HG03457 (cell line): Measurements from ENCODE around the gene TMEM121B.
"Not testable (repeated sequence)": the region's sequence is repeated elsewhere in the genome, so short reads cannot be mapped to it uniquely, and the experiment has no call there.

Experiments used
- ATAC-seq: cut with Tn5 transposase; IDR thresholded peaks from one replicate; pipeline ENCODE4 v1.9.1; 2021; ENCODE audit warnings: moderate number of reproducible peaks; ENCODE audit not compliant: unreplicated experiment

The TMEM121B gene

DNA sequence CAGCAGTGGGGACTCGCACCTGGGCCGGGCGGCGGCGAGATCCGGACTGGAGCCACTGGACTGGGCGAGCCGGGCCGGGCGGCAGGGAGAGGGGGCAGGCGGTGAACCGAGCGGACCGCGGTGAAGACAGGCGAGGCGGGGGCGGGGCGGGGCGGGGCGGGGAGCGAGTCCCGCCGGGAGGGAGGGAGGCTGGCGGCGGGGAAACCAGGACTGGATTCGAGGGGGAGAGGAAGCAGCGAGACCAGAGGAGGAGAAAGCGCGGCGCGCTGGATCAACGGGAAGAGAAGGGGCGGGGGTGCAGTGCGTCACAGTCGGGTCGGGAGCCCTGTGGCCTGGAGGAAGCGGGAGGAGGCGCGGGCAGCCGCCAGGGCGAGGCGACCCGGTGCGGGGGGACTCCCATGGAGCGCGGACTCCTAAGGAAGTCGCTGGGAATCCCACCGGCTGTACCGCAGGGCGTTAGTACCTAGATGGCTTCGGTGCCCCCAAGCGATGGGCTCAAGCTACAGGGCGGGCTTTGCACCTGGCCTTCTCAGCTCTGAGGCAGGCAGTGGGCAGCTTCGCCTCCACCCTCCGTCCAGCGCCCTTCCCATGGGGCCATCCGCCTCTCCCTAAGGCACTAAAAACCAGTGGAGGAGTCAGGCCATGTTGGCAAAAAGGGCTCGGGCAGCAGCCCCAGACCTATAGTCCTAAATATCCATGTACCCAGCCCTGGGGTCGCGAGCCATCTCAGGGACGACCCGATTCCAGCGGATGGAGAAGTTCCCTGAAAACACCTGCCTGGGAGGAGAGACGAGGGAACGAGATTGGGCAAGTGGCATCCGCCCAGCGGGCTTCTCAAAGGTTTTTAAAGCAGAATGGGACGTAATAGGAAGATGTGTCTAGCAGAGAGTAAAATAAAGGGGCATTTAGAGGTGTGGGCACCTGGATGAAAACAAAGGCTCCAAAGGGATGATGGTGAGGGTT lies at the start of gene TMEM121B:
Gene TMEM121B (minus strand): TSS at position 128 of the 963 bp plus-strand sequence. CDS start 233 bp downstream, outside the sequence.
- ATAC-seq = no peak

DNA sequence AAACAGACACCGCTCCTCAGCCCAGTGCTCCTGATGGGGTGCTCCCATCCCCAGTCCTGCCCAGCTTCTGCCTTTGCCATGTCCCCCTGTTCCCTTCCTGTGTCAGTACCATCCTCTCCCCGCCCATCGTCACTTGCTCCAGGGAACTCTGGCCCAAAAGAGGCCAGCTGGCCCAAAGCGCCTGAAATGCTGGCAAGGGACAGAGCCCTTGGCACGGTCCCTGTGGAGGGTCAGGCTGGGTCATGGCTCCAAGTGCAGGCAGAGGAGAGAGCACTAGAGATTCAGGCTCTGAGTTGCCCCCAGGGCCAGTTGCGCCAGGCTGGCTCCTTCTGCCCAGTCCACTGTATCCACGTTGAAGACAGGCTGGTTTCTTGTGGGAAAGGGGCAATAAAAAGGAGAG lies 46.3 kb upstream of the TMEM121B start:
- ATAC-seq = no peak

DNA sequence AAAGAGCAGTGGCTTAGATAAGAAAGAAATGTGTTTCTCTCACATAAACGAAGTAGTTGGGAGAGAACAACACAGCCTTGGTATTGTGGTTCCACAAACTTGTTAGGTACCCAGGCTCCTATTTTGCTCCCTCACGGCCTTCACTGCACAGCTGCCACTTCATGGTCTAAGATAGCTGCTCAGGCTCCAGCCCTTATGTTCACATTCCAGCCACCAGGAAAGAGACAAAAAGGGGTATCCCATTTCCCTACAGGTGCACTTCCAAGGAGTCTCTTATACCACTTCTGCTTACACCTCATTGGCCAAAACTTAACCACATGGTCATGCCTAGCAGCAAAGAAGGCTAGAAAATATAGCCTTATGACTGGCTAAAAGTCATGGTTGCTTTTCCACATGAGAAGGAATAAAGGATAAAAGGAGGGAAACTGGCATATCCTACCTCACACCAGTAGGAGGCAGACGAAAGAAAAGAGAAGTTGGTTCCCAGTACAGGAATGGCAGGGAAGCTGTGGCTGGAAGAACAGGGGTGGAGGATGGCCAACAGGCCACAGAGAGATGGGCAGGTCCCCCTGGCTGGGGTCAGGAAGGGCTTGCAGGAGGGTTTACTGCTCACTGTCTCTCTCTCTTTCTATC lies 43.3 kb upstream of the TMEM121B start:
- ATAC-seq = no peak

DNA sequence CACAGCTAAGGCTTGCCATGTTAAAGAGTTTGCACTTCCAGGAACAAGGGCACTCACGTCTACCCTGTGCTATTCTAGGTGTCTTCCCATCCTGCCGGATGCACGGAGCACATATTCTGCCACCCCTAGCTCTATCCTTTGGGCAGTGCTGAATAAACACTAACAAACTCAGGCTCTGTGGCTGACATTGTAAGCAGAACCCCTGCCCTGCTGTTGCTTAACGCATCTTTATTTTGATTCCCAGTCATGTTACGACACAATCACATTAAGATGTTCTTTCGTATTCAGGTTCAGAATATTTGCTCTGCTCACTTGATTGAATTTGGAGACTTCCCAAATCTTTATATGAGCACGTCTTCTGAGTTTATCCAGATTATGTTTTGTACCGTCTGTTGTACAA lies 41.6 kb upstream of the TMEM121B start:
- ATAC-seq = no peak

DNA sequence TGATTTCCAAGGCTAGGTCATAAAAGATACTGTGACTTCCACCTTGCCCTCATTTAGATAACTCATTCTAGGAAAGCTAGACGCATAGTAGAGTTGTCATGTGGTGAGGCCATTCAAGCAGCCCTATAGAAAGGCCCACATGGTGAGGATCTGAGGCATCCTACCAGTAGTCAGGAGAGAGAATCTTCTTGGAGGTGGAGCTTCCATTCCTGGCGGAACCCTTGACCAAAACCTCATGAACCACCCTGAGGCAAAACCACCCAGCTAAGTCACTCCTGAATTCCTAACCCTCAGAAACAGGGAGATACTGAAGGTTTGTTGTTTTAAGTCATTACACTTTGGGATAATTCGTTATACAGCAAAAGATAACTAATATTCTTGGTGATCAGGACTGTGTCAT lies 40.8 kb upstream of the TMEM121B start:
- ATAC-seq = no peak

DNA sequence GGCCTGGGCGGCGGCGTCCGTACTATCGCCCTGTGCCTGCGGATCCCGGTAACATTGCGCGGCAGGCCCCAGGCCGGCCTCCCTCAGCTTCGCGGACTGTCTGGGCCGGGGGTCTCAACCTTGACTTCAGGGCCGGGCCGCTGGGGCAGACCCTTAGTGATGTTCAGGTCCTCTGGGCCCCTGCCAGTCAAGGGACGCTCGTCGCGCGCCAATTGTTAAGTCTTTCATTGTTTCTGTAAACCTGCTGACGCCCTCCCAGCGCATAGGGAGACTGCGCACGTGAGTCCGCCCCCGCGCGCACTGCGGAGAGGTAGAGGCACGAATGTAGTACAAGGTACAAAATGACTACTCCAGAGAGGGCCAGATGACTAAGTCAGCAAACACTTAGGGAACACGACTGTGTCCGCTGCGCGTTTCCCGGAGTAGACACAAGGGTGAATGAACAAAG lies 38.4 kb upstream of the TMEM121B start:
- no peak for ATAC-seq

DNA sequence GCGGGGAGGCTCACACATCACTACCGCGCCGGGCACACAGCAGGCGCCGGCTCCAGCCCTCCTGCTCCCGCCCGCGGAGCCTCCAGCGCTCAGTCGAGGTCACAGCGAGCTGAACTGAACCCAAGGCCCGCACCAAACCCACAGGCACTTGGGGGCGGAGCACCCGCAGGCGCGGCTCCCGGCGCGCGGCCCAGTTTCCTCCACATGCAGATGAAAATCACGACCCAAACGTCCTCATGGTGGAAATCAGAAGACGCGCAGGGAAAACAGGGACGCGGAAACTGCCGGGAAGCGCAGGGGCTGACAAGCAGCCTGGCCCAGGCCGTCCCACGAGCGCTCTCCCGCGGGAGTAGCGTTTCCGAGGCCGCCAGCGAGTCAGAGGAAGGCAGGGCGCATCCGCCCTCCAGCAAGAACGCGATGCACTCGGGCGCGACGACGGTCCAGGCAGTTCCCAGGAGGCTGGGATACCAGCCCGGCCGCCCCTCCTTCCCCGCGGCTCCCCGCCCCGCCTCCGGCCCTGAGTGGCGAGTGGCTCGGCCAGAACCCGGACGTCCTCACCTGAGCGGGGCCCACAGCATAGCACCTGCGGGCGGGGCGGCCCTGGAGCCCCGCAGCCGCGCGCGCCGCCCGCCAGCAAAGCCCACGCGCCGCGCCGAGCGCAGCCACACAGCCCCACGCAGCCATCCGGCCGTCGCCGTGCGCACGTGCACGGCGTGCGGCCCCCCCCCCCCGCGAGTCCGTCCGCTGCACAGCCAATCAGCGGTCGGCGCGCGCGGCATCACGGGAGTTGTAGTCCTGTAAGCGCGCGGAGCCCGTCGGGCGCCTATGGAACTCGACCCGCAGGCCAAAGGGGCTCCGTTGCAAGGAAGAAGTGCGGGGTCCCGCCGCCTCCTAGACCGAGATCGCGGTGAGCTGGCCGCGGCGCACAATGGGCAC lies 37.7 kb upstream of the TMEM121B start, which contains the start of gene HDHD5:
Gene HDHD5 (minus strand): TSS at position 710 of the 936 bp plus-strand sequence. CDS start 26 bp downstream, at position 684.
- ATAC-seq = peak; percentile 68

DNA sequence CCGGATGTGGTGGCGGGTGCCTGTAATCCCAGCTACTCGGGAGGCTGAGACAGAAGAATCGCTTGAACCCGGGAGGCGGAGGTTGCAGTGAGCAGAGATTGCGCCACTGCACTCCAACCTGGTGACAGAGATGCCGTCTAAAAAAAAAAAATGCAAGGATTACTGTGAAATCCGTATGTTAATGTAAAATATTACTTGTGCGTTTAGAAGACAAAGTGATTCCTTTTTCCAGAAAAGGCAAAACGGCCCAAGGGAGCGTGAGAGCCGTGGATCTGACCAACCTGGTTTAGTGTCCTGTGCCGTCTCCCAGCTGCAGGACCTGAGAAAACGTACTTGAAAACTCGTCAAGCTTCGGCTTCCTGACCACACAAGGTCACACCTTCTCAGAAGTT lies 37.0 kb upstream of the TMEM121B start:
- ATAC-seq = no peak

DNA sequence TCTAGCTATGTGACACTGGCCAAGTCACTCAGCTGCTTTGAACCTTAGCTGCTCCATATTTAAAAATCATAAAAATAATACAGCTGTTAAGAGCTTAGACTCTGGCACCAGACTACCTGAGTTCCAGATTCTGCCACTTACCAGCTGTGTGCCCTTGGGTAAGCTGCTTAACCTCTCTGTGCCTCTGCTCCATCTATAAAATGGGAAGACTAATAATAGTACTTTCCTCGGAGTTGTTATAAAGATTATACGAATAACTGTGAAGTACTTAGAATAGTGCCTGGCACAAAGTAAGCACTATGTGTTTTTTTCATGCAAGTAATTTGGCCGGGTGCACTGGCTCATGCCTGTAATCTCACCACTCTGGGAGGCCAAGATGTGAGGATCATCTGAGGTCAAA lies 36.6 kb upstream of the TMEM121B start:
- ATAC-seq = no peak

DNA sequence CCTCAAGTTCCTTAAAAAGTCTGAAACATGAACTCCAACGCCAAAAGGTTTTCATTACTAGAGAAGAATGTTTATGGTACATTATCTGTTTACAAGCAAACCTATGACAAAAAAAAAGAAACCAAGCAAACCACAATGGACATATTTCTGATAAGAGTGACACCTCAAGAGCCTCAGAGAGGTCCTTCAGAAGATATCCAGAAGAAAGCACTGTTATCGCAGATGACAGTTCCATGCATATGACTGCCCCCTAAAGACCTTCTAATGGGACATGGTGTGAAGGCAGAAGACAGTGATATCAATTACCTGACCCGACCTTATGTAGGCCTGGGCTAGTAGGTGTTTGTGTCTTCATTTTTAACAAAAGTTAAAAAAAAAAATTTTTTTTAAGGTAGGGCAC lies 34.8 kb upstream of the TMEM121B start:
- ATAC-seq = no peak

DNA sequence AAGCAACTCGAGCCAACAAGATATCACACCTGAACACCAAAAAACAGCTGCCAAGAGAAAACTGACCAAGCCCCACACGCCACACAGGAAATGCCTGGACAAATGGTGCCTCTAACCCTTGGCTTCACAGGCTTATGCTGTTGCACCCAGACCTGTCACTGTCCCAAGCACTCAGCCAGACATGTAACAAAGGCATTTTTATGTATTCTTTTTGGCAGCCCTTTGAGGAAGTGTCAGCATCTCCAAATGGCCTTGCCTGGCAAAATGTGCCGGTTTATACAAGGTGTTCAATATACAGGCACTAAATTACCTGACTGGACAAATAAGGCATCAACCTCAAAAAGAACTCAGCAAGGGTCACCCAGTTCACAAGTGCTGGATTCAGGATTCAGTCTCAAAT lies 31.8 kb upstream of the TMEM121B start:
- no peak for ATAC-seq

DNA sequence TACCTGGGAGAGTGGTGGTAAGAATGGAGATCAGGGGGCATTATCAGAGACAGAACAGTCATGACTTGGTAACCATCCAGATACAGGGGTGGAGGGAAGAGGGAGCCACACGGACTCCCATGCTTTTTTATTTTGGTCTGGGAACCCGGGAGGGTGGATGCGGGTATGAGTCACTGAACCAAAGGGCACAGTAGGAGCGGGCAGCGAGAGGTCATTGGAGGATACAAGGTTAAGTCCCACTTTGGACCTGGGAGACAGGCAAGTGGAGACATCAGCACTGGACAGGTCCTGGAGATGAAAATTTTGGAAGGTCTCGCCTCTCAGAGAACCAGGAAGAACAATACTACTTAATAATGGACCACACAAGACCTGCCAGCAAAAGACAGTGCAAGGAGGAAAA lies 31.2 kb upstream of the TMEM121B start:
- ATAC-seq = no peak

DNA sequence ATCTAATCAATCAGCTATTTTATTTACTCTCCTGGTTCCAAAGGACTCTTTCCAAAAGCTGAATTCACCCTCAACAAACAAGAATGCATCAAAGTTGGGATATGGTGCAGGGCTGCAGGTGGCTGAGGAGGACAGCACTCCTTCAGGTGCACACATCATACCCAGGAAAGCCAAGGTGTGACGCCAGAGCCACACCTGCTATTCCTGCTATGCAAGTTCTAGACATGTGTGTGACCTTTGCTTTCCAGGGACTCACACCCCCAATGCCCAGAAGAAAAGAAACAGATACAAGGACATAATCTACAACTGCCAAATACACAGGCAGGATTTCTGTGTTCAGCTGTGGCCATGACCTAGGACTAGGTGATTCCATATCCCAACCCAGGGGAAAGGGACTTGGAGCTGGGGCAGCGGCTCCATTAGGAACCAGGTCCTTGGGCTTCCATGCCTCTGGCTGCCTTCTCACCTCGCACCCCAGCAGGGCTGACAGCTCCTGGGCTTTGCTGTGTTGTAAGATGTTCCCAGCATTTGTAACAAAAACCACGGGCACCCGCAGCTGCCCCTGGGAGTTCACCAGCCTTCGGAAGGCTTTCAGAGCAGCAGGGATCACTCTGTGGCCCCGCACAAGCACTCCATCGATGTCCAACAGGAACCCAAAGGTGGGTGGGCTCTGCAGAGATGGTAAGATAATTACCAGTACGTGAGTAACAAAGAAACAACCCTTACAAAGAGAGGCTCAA lies 28.1 kb upstream of the TMEM121B start:
- ATAC-seq = no peak

DNA sequence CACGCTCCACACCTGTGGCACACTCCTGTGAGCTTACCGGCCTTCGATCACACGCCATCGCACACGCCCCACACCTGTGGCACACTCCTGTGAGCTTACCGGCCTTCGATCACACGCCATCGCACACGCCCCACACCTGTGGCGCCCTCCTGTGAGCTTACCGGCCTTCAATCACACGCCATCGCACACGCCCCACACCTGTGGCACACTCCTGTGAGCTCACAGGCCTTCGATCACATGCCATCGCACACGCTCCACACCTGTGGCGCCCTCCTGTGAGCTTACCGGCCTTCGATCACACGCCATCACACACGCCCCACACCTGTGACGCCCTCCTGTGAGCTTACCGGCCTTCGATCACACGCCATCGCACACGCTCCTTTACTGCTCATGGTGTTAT lies 26.3 kb upstream of the TMEM121B start:
- ATAC-seq = not testable (repeated sequence)

DNA sequence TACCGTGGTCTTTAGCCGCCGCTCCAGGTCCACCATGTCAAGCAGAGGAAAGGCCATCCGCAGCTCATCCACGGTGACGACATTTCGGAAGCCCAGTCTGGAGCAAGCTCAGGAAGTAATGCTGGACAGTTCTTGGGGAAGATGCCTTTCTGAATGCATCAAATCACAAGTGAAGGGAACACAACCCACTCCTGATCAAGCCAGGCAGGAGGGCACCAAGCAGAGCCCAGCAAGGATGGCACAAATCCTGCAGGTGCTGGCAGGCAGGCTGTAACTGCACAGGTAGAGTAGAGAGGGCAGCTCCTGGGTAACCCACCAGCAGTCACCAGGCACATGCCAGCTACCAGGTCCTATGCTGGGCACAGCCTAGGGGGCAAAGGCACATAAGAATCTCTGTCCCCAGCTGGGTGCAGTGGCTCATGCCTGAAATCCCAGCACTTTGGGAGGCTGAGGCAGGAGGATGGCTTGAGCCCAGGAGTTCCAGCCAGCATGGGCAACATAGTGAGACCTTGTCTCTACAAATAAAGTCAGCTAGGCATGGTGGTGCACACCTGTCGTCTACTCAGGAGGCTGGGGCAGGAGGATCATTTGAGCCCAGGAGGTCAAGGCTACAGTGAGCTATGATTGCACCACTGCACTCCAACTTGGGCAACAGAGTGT lies 24.0 kb upstream of the TMEM121B start:
- no peak for ATAC-seq

DNA sequence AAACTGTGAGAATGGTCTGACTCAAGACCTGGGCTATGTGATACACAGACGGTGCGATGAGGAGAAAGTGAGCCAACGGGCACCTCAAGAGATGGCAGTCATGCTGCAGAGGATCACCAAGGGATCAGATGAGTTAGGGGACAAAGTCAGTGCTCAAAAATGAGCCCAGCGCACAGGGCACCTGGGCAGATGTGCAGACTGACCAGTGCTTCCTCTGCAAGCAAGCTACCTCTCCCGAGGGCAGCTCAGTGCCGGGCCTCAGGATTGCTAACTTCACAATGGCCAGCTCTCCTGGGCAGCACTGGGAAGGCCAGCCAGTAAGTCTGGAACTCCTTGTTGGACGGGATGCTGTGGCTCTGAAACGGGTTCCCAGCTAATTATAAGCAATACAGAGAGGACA lies 22.7 kb upstream of the TMEM121B start:
- ATAC-seq = no peak

DNA sequence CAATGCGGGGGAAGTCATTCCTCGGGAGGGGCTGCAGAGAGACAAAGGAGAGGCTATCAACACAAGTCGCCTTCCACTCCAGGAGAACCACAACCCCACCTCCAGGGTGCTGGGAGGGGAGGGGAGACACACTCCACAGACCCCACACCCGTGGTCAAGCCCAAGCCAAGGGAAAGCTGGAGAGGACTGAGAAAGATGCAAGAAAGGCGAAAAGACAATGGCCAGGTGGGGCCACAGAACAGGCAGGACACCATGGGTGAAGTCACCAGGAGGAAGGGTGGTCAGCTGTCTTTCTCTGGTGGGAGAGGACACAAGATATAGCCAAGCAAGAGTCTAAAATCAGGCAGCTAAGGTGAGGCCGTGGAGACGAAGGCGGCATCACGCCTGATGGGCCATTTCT lies 21.9 kb upstream of the TMEM121B start:
- ATAC-seq = no peak

DNA sequence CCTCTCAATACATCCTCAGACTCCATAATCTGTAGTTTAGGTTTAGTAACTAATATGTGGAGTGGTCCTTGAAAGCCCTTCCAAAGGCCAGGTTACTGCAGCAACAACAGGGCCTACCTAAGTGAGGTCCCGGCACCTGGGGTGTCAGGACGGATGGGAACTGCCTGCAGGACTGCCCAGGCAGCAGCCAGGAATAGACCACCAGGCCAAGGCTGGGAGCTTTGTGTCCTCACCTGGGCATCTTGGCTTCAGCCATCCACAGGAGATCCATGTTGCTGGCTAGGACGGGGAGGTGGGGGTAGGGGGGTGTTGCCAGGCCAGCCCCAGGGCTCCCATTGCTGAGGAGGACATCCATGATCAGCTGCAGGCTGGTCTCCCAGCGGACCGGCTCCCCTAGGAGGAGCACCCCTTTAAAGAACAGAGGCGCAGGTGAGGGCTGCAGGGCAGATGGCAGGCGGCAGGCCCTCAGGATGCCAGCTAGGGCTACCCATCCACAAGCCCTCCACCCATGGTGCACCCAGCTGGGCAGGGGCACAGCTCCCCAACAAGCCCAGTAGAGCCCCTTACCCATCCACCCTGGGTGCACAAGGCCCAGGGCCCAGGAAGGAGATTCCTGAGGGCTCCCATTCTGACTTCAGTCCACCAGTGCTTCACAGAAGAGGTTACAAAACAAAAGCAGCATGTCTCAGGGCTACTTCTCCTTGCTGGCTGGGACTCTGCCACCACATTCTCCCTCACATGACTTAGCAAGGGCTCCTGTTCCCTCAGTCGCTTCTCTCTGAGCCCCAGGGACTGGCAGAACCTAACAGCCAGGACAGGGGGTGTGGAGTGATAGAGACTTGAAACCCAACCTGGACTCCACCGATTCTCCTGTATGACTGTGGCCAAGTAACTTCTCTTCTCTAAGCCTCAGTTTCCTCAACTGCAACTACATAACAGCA lies 19.9 kb upstream of the TMEM121B start:
- ATAC-seq = no peak

DNA sequence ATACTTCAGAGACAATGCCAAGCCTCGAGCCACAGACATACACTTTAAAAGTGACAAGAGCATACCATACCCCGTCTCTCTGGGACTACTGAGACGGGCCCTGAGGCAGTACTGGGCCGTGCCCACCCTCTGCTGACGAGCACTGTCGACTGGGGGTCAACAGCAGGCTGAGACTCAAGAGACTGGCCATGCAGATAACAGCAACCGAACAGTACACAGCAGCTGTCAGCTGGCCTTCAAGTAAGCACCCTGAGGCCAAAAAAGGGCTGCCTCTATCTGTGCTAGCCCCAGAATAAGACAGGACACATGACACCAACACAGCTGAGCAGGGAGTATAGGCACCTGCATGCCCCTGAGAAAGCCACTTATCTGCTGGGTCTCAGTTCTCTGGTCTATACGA lies 18.9 kb upstream of the TMEM121B start:
- no peak for ATAC-seq
